ENCODE measurements around the gene FGFR1OP2. TPM values are rescaled to one million over a fixed set of nuclear protein-coding genes. Genes with fewer than 3 reads are reported as not detected.

FGFR1OP2 gene
- total and polyA plus RNA-seq, 2 of the 8 experiments (the other 6 are each of a cell fraction or from before 2014, with no cell fraction given), result 8.8 to 34.4 TPM

- TF ChIP-seq POLR2A (IDR thresholded peaks at IDR 0.05; ENCODE audit: control extremely low read depth in 1 of 2, low read depth in 2 of 2, low read length in 2 of 2), result no peak
- no peak for TF ChIP-seq CHD7 (IDR thresholded peaks at IDR 0.05; ENCODE audit: insufficient replicate concordance, low read length)
- no peak for TF ChIP-seq GABPA (IDR thresholded peaks at IDR 0.05; ENCODE audit: borderline replicate concordance, insufficient read depth, low read length)
- TF ChIP-seq RXRA (IDR thresholded peaks at IDR 0.05; ENCODE audit: insufficient read depth, low read depth, low read length), result no peak
These were observed 53.6 kb downstream of the FGFR1OP2 start (continued) for GRCh38 chr12:26991826-26992225.
